Measurements from ENCODE around the gene PRM1. TPM values are rescaled to one million over a fixed set of nuclear protein-coding genes. Genes with fewer than 3 reads are reported as not detected.

Gene PRM1
- total and polyA plus RNA-seq, 2 of the 13 experiments (the other 11 are each of a cell fraction or from before 2014, with no cell fraction given): not detected

- TF ChIP-seq, protein P1, sequence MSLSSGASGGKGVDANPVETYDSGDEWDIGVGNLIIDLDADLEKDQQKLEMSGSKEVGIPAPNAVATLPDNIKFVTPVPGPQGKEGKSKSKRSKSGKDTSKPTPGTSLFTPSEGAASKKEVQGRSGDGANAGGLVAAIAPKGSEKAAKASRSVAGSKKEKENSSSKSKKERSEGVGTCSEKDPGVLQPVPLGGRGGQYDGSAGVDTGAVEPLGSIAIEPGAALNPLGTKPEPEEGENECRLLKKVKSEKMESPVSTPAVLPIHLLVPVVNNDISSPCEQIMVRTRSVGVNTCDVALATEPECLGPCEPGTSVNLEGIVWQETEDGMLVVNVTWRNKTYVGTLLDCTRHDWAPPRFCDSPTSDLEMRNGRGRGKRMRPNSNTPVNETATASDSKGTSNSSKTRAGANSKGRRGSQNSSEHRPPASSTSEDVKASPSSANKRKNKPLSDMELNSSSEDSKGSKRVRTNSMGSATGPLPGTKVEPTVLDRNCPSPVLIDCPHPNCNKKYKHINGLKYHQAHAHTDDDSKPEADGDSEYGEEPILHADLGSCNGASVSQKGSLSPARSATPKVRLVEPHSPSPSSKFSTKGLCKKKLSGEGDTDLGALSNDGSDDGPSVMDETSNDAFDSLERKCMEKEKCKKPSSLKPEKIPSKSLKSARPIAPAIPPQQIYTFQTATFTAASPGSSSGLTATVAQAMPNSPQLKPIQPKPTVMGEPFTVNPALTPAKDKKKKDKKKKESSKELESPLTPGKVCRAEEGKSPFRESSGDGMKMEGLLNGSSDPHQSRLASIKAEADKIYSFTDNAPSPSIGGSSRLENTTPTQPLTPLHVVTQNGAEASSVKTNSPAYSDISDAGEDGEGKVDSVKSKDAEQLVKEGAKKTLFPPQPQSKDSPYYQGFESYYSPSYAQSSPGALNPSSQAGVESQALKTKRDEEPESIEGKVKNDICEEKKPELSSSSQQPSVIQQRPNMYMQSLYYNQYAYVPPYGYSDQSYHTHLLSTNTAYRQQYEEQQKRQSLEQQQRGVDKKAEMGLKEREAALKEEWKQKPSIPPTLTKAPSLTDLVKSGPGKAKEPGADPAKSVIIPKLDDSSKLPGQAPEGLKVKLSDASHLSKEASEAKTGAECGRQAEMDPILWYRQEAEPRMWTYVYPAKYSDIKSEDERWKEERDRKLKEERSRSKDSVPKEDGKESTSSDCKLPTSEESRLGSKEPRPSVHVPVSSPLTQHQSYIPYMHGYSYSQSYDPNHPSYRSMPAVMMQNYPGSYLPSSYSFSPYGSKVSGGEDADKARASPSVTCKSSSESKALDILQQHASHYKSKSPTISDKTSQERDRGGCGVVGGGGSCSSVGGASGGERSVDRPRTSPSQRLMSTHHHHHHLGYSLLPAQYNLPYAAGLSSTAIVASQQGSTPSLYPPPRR (CRISPR knock-in tag; IDR thresholded peaks at IDR 0.05; ENCODE audit: borderline replicate concordance): no peak
- TF ChIP-seq HMG20A (CRISPR knock-in tag; IDR thresholded peaks at IDR 0.05; ENCODE audit: borderline replicate concordance): 0 out of 2 replicates have a peak, but pooled peaks have one; percentile 20
- no peak for TF ChIP-seq MAFF (IDR thresholded peaks at IDR 0.05; ENCODE audit: low read depth, low read length)
- TF ChIP-seq ZSCAN31 (CRISPR knock-in tag; IDR thresholded peaks at IDR 0.05; ENCODE audit: low read depth): no peak
- TF ChIP-seq ZNF792 (CRISPR knock-in tag; IDR thresholded peaks at IDR 0.05): no peak
- no peak for TF ChIP-seq HNF4G (IDR thresholded peaks at IDR 0.05; ENCODE audit: borderline replicate concordance, low read depth, low read length)
- TF ChIP-seq HNF4G (CRISPR knock-in tag; IDR thresholded peaks at IDR 0.05; ENCODE audit: borderline replicate concordance, low read depth): no peak
- no peak for TF ChIP-seq ISX (CRISPR knock-in tag; conservative IDR thresholded peaks at IDR 0.05)
- no peak for TF ChIP-seq NAIF1 (CRISPR knock-in tag; IDR thresholded peaks at IDR 0.05; ENCODE audit: borderline replicate concordance)
- TF ChIP-seq ZNF616 (CRISPR knock-in tag; IDR thresholded peaks at IDR 0.05; ENCODE audit: low read depth): no peak
- no peak for TF ChIP-seq NKX3-1 (CRISPR knock-in tag; IDR thresholded peaks at IDR 0.05)
- TF ChIP-seq NR2C2 (CRISPR knock-in tag; IDR thresholded peaks at IDR 0.05; ENCODE audit: borderline replicate concordance): no peak
- no peak for TF ChIP-seq BRD4 (CRISPR knock-in tag; IDR thresholded peaks at IDR 0.05)
- TF ChIP-seq TP53 (CRISPR knock-in tag; conservative IDR thresholded peaks at IDR 0.05): no peak
- TF ChIP-seq ZXDC (CRISPR knock-in tag; IDR thresholded peaks at IDR 0.05): no peak
- TF ChIP-seq REST (IDR thresholded peaks at IDR 0.05; ENCODE audit: borderline replicate concordance in 1 of 2, low read depth in 1 of 2, low read length in 2 of 2): no peak
- no peak for TF ChIP-seq SIN3B (IDR thresholded peaks at IDR 0.05; ENCODE audit: low read length)
- TF ChIP-seq ZFP1 (CRISPR knock-in tag; IDR thresholded peaks at IDR 0.05): no peak
- no peak for TF ChIP-seq NONO (IDR thresholded peaks at IDR 0.05)
- TF ChIP-seq NONO (CRISPR knock-in tag; conservative IDR thresholded peaks at IDR 0.05): no peak
- no peak for TF ChIP-seq XBP1 (CRISPR knock-in tag; IDR thresholded peaks at IDR 0.05)
These were observed 38.5 kb upstream of the PRM1 start (continued) for GRCh38 chr16:11319529-11320146.
